Neural cell (in vitro differentiated cells): ENCODE data around the gene USP10.

ENCODE experiments used
- EZH2 ChIP-seq: fragments of 200-600, 300-800 bp; shearing (Covaris generic), sonication (generic); IDR thresholded peaks from 2 replicates; pipeline ENCODE4 v1.6.1; 2014; ENCODE audit warnings: antibody characterized with exemption, low read length, borderline replicate concordance, mild to moderate bottlenecking; ENCODE audit not compliant: insufficient read depth, poor library complexity, severe bottlenecking
- RAD21 ChIP-seq: fragments of 450-650 bp; conservative IDR thresholded peaks from 2 replicates; pipeline ENCODE4 v1.6.1; 2014; ENCODE audit warnings: antibody characterized with exemption, mild to moderate bottlenecking, moderate library complexity
- TF ChIP-seq, protein P1 (sequence below): fragments of 450-650 bp; IDR thresholded peaks from 2 replicates; pipeline ENCODE4 v1.5.1; 2014; ENCODE audit warnings: antibody characterized with exemption, mild to moderate bottlenecking, moderate library complexity; ENCODE audit not compliant: poor library complexity, severe bottlenecking

DNA sequence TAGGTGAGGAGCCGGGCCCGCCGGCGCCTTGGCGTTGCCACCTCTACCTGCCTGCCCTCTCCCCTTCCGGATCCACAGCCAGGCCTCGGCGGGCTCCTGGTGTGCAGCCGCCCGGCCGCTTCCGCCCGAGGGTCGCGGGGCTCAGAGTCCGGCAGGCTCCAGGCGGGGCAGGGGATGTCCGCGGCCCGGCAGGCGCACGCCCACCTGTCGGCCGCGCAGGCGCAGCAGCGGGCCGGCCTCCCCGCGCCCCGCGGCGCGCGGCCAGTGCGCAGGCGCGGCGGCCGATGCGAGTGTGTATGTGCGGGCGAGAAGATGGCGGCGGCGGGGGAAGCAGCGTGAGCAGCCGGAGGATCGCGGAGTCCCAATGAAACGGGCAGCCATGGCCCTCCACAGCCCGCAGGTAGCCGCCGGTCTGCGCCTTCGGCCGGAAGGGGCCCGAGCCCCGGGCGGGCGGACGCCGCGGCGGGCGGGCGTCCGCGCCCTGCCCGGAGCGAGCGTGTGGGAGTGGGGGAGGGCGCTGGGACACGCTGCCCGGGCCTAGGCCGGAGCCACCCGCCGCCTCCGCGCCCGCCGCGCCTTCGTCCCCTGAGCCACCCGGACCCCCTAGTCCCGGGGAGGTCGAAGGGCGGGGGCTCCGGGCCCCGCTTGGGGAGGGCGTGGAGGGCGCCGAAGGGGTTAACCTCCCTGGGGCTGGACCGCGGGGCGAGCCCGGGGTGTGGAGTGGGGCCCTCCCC is at the start of gene USP10:
- no peak for TF ChIP-seq EZH2
- TF ChIP-seq, protein P1, sequence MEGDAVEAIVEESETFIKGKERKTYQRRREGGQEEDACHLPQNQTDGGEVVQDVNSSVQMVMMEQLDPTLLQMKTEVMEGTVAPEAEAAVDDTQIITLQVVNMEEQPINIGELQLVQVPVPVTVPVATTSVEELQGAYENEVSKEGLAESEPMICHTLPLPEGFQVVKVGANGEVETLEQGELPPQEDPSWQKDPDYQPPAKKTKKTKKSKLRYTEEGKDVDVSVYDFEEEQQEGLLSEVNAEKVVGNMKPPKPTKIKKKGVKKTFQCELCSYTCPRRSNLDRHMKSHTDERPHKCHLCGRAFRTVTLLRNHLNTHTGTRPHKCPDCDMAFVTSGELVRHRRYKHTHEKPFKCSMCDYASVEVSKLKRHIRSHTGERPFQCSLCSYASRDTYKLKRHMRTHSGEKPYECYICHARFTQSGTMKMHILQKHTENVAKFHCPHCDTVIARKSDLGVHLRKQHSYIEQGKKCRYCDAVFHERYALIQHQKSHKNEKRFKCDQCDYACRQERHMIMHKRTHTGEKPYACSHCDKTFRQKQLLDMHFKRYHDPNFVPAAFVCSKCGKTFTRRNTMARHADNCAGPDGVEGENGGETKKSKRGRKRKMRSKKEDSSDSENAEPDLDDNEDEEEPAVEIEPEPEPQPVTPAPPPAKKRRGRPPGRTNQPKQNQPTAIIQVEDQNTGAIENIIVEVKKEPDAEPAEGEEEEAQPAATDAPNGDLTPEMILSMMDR = no peak
- TF ChIP-seq RAD21 = no peak
